Fibroblast of skin of left biceps (primary cell): ENCODE results near the gene MESP2.
A peak's percentile ranks its signal among the peaks of the same experiment; 100 is the strongest.

Experiments
- DNase-seq, 2 experiments: peaks; one replicate each; pipeline ENCODE4 v3.0.0-alpha.2; 2013; ENCODE audit warnings: low read depth in 2 of 2

MESP2 gene

DNA sequence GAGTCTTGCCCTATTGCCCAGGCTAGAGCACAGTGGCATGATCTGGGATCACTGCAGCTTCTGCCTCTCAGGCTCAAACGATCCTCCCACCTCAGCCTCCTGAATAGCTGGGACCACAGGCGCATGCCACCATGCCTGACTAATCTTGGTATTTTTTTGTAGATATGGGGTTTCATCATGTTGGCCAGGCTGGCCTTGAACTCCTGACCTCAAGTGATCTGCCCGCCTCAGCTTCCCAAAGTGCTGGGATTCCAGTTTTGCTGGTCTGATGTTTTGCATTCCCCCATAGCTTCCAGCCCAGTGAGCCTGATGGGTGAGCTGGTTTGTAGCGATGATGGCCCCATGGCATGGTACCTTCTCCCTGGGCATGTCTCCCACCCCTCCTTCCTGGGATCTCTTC lies 20.4 kb upstream of the MESP2 start:
- no peak for DNase-seq

DNA sequence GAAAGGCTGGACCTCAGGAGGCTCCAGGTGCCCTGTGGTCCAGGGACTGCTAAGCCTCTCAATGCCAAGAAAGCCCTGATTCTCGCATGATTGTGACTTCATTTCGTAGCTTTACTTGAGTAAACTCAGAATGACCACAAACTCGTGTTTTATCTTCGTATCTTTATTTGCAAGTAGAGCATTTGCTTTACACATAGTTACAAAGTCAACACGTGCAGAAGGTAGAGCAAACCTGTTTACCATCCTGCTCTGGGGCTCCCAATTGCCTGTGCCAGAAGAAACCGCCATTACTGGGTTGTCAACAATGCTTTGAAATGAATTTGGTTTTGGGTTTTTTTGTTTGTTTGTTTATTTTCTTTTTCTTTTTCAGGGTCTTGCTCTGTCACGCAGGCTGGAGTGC lies 19.2 kb upstream of the MESP2 start:
- no peak for DNase-seq

DNA sequence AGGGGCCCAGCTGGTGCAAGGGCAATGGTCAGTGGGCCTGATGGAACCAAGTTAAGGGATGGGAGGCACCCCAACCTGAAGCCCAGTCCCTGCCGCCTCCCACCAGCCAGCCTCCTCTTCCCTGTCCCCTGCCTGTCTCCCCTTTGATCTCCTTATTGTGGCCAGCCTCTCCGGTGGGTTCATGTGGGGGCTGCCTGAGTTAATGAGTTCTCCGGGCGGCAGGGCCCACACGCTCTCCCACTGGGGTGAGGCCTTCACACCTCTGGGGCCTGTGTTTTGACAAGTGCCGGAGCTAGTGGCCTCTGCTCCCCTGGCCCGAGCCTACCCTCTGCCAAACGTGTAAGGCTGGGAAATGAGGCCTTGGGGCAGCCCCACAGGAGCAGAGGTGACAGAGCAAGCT lies 17.8 kb upstream of the MESP2 start:
- no peak for DNase-seq

DNA sequence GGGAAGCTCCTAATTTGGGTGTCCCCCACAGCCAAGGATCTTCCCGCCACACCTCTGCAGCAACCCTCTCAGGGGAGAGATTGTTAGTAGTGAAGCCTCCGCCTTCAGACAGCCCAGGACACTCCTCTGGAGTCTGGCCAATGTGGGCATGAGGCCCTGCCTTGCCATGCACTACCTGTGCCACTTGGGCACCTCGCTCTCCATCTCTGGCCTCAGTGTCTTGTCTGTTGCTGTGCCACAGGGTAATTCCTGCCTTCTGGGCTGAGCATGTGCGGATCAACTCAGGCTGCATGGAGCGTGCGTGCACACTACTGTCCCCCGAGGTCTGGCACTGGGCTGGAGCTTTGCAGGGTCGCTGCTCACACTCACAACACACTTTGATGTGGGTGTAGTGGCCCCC lies 17.2 kb upstream of the MESP2 start:
- no peak for DNase-seq

DNA sequence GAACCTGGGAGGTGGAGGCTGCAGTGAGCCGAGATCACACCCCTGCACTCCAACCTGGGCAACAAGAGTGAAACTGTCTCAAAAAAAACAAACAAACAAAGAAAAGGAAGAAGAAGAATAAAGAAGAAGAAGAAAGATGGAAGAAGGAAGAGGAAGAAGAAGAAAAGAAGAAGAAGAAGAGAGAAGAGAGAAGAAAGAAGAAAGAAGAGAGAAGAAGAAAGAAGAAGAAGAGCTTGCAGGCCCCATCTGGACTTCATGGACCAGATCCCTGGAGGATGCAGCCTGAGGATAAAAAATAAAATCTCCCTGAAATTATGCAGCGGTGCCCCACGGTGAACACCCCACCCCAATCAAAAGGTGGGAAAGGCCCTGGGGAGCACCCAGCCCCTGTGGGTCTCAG lies 16.3 kb upstream of the MESP2 start:
- DNase-seq = no peak

DNA sequence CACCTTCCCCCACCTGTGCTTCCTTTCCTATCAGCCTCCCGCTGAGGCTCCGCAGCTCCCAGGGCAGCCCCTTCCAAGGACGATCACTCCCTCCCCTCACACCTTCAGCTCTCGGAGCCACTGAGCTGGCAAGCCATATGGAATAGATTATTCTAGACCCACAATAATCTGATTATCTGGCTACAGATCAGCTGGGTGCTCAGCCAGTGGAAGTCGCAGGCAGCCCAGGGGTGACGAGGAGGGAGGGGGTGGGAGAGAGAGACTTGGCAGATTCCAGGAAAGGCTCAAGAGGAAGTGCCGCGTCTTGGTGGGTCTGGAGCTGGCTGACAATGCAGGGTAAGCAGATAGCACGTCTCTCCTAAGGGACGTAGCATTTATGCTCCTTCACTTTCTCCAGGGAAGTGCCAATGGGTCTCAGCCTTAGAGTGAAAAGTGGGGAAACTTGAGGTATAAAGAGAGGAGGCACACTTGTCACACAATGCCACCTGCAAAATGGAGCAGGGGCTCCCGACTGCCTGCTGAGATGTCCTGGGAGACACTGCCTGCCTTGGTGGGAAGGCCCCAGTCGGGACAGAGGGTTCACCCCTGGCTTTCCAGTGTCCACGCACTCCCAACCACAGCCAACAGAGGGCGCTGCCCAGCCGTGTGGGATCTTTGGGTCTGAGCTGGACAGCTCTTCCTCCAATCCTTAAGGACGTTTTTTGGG lies 15.7 kb upstream of the MESP2 start:
- DNase-seq = peak in 1 of 2 experiments; percentile 24

DNA sequence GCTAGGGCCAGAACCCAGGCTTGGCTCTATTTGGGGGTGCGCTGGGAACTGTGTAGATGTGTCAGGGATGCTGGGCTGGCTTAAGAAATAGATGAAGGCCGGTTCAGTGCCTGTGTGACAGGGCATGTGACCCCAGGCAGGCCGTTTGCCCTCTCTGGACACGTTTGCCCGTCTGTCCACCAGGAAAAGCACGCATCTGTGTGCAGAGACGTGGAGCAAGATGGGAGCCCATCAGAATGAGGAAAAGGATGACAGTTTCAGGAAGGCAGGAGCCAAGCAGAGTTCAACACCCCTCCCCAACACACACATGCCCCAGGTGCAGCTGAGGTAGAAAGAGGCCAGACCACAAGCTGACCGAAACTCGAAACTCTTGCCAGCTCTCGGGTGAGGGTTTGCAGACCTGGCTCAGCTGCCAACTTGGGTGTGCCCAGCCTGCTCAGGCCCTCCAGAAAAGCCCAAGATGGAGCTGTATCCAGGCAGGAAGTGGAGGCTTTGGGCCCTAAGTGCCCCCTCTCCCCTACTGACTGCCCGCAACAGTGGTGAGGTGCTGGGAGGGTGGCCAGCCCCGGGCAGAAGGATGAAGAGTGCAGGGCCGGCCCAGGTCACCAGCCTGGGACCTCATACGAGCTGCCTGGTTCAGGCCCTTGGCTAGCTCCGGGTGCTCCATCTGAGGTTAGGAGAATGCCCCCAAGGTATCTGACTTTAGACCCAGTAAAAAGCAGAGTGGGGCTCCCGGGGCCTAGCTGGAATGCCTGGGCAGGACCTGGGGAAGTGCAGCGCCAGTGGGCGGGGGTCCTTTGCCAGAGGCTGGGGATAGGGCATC lies 14.9 kb upstream of the MESP2 start:
- DNase-seq = no peak

DNA sequence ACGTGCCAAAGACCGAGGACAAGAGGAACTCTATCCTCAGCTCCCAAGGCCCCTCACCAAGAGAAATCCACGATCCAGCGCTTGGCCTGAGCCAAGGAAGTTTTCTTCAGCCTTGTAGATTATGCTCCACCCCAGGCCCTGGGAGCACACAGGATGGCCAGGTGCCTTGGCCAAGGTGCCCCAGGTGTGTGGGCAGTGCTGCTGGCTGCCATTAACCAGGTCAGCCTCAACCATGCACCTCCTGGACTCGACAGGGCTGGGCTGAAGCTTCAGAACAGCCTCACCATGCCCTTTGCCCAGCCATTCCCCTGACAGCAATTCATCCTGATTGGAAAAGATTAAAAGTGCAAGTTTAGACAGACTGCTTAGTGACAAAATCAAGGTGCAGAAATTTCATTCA lies 14.2 kb upstream of the MESP2 start:
- DNase-seq = no peak

DNA sequence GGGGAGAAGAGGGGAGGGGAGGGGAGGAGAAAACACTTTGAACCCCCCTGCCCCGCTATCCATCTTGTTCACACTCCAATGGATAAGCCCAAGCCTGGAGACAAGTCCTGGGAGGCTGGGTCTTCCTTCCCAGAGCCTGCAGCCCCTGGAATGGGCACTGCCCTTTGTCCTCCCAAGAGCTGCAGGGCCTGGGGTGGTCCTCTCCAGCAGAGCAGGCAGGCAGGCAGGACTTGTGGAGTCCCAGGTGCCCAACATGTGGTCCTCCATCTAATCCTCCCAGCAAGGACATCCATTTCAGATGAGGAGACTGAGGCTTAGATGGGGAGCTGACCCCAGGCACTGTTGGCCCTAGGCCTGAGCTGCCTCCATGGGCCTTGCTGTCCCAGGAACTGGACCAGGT lies 10.4 kb upstream of the MESP2 start:
- DNase-seq = no peak

DNA sequence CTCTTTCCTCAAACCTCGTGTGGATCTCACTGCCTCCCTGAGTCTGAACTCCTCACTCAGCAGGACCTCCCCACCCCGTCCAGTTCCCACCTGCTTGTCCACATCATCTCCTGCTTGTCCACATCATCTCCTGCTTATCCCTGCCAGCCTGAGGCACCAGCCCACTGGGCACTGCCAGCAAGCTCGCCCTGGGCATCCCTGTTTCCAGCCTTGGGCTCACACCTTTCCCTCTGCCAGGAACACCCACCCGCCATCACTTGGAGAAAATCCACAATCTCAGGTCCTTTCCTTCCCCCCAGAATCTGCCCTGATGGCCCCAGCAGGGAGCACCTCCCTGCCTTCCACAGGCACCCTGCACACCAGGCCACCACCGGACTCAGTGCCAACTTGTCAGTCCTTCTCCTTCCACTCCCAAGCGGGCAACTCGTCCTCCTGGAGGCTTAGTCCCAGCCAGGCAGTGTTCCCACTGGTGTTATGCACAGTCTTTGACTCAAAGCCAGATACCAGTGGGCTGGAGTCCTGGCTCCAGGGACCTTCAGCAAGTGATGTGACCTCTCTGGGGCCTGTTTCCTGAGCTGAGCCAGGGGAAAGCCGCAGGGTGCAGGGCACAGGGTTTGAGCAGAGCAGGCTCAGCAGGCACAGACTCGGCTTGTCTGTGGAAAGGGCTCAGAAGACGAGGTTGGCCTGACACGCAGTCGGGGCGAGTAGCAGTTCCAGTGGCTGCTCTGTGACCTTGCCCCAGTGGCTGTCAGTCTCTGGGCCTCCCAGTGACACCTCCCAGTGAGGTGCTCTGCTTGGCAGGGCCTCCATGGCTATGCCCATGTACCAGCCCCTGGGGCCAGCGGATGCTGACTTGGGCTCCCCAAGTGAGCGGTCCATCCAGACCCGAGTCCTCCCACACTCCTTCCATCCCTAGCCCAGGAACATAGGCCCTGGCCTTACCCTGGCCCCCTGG lies 9.5 kb upstream of the MESP2 start:
- DNase-seq = no peak

DNA sequence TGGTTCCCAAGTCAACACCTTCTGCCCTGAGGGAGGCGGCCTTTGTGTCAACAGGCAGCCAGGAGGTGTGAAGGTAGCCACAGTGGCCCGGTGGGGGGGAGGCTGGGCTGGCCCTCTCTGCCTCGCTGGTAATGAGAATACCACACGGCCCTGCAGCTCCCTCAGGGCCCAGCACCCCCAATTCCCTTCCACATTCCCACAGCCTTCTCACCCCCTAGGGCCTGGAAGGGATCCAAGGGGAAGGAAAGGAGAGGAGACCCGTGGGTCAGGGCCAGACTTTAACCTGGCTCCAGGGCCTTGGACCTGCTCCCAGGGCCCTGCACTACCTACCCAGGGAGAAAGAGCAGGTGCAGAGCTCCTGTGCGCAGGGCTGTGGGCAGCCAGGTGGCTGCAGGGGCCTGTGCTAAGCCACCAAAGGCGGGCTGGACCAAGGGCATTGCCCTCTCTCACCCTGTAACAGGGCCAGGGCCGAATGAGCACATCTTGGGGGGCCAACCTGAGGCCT lies 8.7 kb upstream of the MESP2 start:
- DNase-seq = no peak

DNA sequence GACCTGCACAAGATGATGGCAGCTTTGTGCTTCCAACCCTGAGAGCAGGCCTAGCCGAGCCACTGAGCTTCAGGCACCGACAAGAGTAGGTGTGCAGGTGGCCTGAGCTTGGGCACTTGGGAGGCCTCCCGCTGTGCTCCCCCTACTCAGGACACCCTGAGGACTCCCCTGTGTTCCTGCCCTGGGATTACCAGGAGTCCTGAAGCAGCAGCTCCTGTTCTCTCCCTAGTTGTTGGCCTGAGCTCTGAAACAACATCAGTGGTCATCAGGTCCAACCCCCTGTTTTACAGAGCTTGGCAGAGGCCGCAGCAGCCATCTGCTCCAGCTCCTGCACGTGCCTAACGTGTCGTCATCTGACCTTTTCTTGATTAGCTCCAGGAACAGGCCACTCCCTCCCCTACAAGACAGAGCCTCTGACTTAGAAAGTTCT lies 8.0 kb upstream of the MESP2 start:
- DNase-seq = no peak

DNA sequence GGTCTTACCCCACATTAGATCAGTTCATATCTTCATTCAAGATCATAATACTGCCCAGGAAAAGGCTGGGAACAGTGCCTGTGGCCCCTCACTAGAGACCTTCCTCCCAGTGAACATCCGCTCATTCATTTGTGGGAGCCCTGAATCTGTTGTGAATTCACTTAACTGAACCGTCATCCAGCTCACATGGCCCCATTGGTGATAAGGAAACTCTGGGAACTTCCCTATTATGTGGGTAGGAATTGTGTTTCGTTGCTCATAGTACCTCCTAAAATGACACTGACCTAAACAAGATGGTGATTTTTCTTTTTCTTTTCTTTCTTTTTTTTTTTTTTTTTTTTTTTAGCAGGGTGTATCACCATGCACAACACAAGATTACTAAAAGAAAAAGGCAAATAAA lies 6.8 kb upstream of the MESP2 start:
- no peak for DNase-seq

DNA sequence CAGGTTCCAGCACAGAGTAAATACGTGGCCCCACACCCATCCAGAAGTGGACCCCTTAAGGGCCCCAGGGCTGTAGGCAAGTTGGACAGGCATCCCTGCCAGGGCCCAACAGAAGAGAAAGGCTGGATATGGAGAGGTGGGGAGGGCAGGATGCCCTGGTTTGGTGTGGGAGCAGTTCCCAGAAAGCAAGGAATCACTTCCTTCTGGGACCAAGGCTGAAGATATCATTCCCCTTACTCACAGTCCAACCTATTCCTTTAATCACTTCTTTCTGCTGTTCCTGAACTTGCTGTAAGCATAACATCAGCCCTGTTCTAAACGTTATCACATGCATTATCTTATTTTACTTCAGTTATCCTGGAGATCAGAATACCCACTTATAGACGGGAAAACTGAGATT lies 6.1 kb upstream of the MESP2 start:
- no peak for DNase-seq

DNA sequence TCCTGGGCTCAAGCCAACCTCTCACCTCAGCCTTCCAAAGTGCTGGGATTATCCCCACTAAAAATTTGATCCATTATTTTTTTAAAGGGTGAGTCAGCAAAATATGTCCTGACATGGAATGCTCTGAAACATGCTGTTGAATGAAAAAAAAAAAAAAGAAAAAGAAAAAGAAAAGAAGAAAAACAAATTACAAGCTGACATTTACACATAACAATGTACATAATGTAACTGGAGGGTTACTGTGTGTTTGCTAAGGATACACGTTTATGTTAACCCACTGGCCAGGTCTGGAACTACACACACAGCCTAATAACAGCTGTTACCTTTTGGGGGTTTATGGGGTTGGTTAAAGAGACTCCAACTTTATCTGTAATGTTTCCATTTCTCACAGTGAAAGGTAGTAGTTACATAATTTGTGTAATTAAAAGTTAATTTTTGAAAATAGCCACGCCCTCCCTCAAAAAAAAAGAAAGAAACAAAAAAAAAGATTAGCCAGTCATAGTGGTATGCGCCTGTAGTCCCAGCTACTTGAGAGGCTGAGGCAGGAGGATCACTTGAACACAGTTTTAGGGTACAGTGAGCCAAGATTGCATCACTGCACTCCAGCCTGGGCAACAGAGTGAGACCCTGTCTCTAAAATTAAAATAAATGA lies 3.1 kb upstream of the MESP2 start:
- no peak for DNase-seq

DNA sequence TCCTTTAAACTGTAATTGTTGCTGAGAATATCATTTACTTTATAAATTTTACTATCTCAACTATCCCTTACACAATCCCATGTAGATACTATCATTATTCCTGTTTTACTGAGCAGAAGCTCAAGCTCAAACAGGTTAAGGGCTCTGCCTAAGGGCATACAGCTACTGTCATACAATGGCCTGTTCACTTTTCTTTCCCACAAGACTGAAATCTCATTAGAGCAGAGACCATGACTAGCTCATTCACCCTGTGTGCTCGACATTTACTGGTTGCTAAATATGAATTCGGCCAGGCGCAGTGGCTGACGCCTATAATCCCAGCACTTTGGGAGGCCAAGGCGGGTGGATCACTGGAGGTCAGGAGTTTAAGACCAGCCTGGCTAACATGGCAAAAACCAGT lies 1.6 kb upstream of the MESP2 start:
- DNase-seq = no peak

DNA sequence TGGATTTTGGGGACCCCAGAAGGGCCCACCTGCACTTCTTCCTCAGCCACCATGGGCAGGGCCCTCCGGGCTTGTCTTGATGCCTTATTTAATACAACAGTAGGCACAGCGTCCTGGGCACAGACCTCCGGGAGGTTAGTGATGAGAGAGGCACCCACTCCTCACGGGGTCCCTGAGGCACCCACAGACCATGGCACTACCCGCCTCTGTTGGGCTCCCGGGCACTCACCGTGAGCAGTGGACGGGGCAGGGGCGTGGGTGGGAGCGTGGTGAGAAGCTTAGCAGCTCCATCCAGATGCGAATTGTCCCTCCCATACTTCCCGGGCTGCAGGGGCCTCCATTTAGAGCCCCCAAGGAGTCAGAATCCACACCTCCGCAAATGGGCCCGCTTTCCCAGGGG lies 317 bp upstream of the MESP2 start:
- no peak for DNase-seq

DNA sequence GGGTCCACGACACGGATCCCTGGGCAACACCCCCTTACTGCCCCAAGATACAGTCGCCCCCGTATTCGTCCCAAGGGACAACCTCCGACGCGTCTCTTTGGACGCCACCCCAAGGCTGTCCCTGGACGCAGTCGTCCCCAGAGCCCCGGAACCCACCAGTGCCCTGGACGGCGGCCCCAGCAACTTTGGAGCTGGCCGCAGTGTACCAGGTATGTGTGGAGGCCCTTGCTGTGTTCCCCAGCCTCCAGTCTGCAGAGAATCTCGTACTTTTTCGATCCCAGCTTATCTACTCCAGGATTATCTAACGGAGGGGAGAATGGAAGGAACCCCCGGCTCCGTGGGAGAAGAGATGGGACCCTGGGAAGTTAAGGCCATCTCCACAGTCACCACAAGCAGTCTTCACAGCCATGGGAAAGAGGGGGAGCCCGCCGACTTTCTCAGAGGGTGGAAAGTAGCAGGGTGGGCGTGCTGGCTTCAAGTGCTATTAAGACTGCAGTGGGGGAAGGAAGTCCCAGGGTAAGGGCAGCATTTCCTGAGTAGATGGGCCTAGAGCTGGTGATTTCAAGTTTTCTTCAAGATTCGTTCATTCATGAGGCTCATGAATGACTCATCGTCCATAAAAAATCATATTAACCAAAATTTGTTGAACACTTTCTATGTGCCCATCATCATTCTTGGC lies 1.1 kb downstream of the MESP2 start:
- DNase-seq = no peak

DNA sequence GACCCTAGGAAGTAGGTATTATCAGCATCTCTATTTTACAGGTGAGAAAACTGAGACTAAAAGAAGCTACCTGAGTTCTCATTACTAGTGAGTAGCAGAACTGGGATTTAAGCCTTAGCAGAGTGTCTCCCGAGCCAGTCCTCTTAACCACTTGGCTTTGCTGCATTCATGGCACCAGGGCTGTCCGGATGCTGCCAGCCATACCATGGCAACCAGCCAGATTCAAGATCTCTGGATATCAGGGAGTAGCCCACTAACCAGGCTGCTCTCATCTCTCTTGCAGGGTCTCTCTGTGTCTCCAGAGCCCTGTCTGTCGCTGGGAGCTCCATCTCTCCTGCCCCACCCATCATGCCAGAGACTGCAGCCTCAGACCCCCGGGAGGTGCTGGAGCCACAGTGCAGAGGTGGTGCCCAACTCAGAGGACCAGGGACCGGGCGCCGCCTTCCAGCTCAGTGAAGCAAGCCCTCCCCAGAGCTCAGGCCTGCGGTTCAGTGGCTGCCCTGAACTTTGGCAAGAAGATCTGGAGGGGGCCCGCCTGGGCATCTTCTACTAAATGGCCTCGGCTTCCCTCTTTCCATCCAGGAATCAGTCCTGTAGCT lies 1.7 kb downstream of the MESP2 start:
- no peak for DNase-seq

DNA sequence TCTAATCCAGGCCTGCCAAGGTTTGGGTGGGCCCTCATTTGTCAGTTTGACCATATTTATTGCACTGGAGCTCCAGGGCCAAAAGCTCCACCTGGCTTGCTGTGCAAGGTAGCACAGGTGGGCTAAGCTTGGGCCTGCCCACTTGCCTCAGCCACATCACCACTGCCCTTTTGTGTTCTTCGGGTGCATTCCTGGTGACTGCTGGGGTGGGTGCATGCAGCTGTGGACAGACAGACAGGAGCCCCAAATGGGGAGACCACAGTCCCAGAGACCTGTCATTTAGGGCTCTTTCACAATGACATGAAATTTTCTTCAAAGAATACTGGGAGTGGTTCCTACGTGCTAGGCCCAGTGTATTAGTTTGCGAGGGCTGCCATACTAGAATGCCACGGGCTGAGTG lies 2.7 kb downstream of the MESP2 start:
- no peak for DNase-seq

DNA sequence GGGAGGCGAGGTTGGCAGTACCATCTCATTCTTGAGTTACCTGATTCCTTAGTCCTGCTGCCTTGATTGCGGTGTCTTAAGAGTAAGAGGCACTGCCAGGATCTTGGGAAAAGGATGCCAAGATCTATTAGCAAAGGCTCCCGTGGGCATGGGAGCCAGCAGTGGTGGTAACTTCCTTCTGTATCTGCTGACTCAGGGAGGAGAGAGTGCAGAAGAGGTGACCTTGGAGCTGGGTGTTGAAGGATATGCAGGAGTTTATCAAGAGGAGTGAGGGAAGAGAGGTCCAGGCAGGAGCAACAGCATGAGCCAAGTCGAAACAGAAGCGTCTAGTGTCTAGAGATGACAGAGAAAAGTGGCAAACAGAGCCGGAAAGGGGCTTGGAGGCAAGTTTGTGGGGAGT lies 4.5 kb downstream of the MESP2 start:
- DNase-seq = no peak
